HG03139 (cell line): Measurements from ENCODE around the gene MBNL3.

Experiments
- ATAC-seq: cut with Tn5 transposase; IDR thresholded peaks from one replicate; pipeline ENCODE4 v1.9.1; 2021; ENCODE audit not compliant: unreplicated experiment

Gene MBNL3

DNA sequence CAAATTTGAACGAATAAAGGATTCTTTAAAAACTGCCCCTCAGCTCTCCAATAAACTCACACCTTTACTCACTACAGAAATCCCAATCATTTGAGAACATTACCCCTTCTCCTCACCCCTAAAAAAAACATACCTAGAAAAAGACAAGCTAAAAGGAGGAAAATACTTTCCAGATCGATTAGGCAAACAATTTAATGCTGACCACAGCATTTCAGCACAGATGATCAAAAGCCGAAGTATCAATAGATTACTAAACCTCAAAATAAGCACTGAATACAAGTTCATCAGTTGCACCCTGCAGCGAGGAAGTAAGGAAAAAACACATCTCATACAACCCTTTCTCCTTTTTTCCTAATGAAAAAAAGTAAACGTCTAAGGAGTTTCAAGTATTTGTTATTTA, 65.5 kb downstream of the MBNL3 start:
- ATAC-seq: no peak

- ATAC-seq: no peak
These were observed 73.8 kb downstream of the MBNL3 start for GRCh38 chrX:132415012-132415411.

DNA sequence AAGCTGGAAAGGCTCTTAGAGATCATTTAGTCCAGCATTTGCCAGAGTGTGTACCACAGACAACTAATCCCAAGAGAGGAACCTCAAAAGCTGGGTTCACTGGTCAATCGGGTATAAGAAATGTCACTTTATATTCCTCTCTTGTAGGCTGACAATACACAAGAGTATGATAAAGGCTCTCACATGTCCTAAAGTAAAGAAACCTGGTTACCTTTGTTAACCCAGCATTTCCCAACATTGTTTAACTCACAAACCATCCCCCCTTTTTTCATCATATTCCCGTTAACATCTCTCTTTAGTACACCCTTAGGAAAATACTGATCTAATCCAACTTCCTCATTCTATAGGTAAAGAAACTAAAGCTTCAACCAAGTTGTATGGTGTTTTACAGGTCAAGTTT, 74.4 kb downstream of the MBNL3 start:
- no peak for ATAC-seq

- ATAC-seq: no peak
These were observed 75.4 kb downstream of the MBNL3 start for GRCh38 chrX:132413459-132413858.

- no peak for ATAC-seq
These were observed 76.6 kb downstream of the MBNL3 start for GRCh38 chrX:132412208-132412607.

- ATAC-seq: no peak
These were observed 77.4 kb downstream of the MBNL3 start for GRCh38 chrX:132411310-132411977.

- ATAC-seq: no peak
These were observed 78.9 kb downstream of the MBNL3 start for GRCh38 chrX:132409780-132410556.

GRCh38 chrX:132407691-132408090, 81.1 kb downstream of the MBNL3 start:
- no peak for ATAC-seq

DNA sequence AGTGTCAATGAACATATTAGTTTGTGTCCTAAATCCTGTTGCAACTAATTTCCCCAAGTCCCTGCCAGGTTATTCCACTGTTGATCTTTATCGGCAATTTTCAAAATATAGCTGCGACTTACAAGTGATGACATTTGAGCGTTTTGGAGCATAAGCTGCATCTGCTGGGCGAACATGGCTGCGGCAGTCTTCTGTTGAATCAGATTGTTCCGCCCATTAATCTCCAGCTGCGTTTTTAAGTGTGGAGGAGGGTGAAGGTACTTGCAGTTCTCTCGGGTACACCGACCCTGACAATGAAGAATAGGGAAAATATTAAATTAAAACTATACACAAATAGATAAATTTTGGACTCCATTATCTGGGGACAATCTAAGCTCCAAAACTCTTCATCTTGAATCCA, 82.7 kb downstream of the MBNL3 start:
- ATAC-seq: no peak

GRCh38 chrX:132404266-132404665, 84.6 kb downstream of the MBNL3 start:
- ATAC-seq: no peak

DNA sequence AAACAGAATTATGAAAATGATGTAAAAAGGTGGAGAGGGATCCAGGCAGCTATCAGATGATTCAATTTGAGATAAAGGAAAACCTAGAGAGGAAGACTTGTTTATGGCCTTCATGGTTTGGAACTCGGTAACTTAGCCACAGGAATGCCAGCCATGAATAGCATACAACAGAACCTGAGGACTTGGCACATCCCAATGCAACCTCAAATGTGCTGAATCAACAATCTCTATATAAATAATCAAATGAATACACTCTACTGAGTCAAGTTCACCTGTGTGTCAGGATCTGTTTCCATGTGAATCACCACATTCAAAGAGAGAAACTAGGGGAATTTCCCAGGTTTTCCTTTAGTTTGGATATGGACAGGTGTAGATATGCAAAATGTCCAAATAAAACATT, 86.9 kb downstream of the MBNL3 start:
- no peak for ATAC-seq

GRCh38 chrX:132400706-132401105, 88.1 kb downstream of the MBNL3 start:
- ATAC-seq: no peak

- ATAC-seq: no peak
These were observed 93.2 kb downstream of the MBNL3 start for GRCh38 chrX:132395645-132396044.

DNA sequence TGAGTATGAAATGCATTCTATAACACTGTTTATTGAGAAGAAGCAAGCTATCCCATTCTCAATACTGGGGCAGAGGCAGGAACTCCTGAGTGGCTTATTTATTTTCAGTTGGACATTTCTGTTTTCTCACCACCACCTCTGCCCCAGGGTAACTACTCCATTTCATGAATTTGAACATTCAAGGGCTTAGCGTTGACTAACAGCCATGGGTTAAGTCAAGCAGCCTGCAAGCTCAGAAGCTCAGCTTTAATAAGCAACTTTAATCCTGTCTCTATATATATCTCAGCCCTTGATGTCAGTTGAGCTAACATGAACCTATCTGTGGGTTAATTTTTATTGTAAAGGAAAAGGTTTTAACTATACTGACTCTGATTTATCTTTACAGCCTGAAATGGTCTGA, 93.8 kb downstream of the MBNL3 start:
- ATAC-seq: no peak

DNA sequence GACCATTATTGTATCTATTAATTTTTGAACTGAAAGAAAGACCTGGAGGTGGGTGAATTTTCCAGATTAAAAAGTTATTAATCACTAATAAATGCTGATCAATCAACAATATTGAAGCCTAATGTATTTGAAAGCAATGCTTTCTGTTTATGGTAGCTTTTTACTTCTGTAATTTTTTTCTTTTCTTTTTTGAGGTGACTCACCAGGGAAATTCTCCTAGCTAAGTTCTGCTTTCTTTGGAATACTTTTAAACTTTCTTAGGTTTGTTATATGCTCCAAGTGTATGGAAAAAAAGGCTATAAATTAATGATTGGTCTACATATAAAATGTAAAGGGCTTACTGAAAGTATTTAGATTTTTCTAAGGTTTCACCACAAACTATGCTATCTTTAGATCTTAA, 94.2 kb downstream of the MBNL3 start:
- no peak for ATAC-seq

- ATAC-seq: no peak
These were observed 94.8 kb downstream of the MBNL3 start for GRCh38 chrX:132393992-132394391.

GRCh38 chrX:132393485-132393884, 95.4 kb downstream of the MBNL3 start:
- no peak for ATAC-seq

DNA sequence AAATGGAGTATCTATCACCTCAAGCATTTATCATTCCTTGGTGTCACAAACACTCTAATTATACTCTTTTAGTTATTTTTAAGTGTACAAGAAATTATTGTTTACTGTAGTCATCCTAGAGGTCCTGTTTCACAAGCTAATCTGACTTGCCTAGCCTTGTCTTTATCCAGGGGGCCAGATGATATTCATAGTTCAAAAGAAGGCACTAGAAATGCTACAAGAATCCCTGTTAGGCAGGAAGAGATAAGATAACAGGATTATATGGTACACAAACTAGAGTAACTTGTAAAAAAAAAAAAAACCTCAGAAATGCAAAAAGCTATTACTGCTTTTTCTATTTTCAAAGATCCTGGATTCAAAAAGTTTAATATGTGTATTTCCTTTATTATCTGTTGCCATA, 95.8 kb downstream of the MBNL3 start:
- ATAC-seq: no peak

GRCh38 chrX:132390792-132391191, 98.0 kb downstream of the MBNL3 start:
- no peak for ATAC-seq

- no peak for ATAC-seq
These were observed 99.4 kb downstream of the MBNL3 start for GRCh38 chrX:132389480-132389879.

- ATAC-seq: no peak
These were observed 100.5 kb downstream of the MBNL3 start for GRCh38 chrX:132388371-132388770.

DNA sequence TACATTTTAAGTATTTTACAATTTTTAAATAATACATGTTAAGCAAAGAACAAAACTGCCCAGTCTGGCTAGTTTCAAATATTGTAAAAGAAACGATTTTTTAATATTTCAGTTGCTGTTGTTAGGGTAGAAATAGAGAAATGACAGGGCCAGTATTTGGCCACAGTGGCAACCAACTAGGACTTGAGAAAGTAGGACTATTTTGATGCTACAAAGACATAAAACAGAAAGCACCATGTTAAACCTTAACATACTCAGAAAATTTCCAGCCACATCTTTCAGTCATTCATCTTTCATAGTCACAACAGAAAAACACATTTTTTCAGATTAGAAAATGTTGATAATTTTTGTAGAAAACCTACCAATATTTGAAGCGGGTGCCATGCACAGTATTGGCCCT, 104.5 kb downstream of the MBNL3 start:
- ATAC-seq: no peak

- ATAC-seq: no peak
These were observed 106.8 kb downstream of the MBNL3 start for GRCh38 chrX:132382068-132382467.
